Breast epithelium (tissue), 3 donors: ENCODE results near the gene LRRFIP2.

Experiments used
- CTCF ChIP-seq, 3 donors: fragments of 450-650 bp; IDR thresholded peaks; one replicate each; pipeline ENCODE4 v1.5.1; 2016 to 2017; ENCODE audit warnings: antibody characterized with exemption in 3 of 3, mild to moderate bottlenecking in 3 of 3, moderate library complexity in 3 of 3
- POLR2A ChIP-seq: fragments of 450-650 bp; IDR thresholded peaks from one replicate; pipeline ENCODE4 v1.6.1; 2016; ENCODE audit warnings: antibody characterized with exemption, mild to moderate bottlenecking, moderate library complexity

- no peak for TF ChIP-seq POLR2A
- TF ChIP-seq CTCF (IDR thresholded peaks at IDR 0.05): no peak
Measured at GRCh38 chr3:37087870-37088269, 86.5 kb downstream of the LRRFIP2 start.
